BE2C (cell line): ENCODE data around the gene OR8I2.
"Not testable (repeated sequence)": the region's sequence is repeated elsewhere in the genome, so short reads cannot be mapped to it uniquely, and the experiment has no call there.

Source experiments
- DNase-seq: peaks from one replicate; pipeline ENCODE4 v3.0.0-alpha.2; 2020
- H3K27me3 ChIP-seq: fragments of 250-450 bp; sonication (Bioruptor Pico); 2 replicates; pipeline ENCODE4 v1.5.1; 2020; ENCODE audit warnings: mild to moderate bottlenecking
- H3K36me3 ChIP-seq: fragments of 250-450 bp; sonication (Bioruptor Pico); 2 replicates; pipeline ENCODE4 v1.5.1; 2020; ENCODE audit warnings: mild to moderate bottlenecking
- H3K4me1 ChIP-seq: fragments of 250-450 bp; sonication (Bioruptor Pico); 2 replicates; pipeline ENCODE4 v1.5.1; 2020
- H3K4me3 ChIP-seq: 2 replicates; pipeline ENCODE4 v1.5.1; 2011; ENCODE audit warnings: low read depth, low read length
- H3K9me3 ChIP-seq: fragments of 250-450 bp; sonication (Bioruptor Pico); 2 replicates; pipeline ENCODE4 v1.5.1; 2020
- TF ChIP-seq, protein P1 (sequence below): IDR thresholded peaks from 2 replicates; pipeline ENCODE4 v1.5.1; 2012; ENCODE audit warnings: mild to moderate bottlenecking, low read depth, low read length

The OR8I2 gene

DNA sequence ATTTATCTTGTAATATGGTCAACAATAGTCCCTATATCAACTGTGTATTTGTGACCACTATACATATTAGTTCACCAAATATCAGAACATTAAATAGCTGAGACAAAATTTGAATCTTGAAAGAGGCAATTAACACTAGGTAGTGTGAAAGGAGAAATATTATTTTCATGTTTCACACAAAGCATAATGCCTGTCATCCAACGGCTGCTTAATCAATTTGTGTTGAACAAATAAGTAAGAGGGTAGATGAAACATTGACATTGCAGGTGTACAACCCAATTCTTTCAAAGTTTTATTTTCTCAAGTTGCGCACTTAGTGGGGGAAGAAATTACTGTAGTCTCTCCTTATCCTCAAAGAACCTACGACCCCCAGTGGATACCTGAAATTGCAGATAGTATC is 3.4 kb upstream of the OR8I2 start:
- Histone ChIP-seq H3K4me3 (no peak overlapping the region), H3K4me1 (no peaks in the 10 kb centered on the region), H3K9me3 (no peaks in the 10 kb centered on the region), H3K27me3 (no peaks in the 10 kb centered on the region), H3K36me3 (no peaks in the 10 kb centered on the region)
- no peak for DNase-seq
- TF ChIP-seq, protein P1, sequence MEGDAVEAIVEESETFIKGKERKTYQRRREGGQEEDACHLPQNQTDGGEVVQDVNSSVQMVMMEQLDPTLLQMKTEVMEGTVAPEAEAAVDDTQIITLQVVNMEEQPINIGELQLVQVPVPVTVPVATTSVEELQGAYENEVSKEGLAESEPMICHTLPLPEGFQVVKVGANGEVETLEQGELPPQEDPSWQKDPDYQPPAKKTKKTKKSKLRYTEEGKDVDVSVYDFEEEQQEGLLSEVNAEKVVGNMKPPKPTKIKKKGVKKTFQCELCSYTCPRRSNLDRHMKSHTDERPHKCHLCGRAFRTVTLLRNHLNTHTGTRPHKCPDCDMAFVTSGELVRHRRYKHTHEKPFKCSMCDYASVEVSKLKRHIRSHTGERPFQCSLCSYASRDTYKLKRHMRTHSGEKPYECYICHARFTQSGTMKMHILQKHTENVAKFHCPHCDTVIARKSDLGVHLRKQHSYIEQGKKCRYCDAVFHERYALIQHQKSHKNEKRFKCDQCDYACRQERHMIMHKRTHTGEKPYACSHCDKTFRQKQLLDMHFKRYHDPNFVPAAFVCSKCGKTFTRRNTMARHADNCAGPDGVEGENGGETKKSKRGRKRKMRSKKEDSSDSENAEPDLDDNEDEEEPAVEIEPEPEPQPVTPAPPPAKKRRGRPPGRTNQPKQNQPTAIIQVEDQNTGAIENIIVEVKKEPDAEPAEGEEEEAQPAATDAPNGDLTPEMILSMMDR: no peak

DNA sequence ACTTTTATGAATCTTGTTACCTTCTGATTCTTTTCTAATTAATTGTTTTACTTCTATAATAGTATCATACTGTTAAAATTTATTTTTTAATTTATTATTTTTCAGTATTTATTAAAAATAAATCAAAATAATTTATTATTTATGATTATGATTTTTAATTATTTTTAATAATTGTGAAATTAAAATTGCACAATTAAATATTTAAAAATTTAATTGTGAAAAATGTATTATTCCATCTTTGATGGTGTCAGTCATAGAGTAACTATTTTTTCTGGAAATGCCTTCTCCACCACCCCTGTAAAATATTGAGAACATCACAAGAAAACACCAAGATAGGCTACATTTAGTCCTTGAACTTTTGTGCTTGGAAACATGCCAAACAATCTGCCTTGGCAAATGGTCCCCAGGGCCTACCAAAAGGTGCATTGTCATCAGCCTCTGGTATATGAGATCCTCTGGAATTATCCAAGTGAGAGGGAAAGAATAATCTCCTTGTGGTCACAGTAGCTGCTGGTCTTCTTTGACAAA is 10.2 kb downstream of the OR8I2 start, which contains the start of gene OR8H2:
OR8H2 (plus strand) TSS at position 478 of the 528 bp plus-strand sequence. CDS start 1,356 bp downstream, outside the sequence.
- Histone ChIP-seq H3K27me3 (no peaks in the 10 kb centered on the region), H3K9me3 (no peaks in the 10 kb centered on the region), H3K4me1 (no peaks in the 10 kb centered on the region), H3K4me3 (no peak within 1 kb of the TSS), H3K36me3 (no peaks in the 10 kb centered on the region)
- no peak for DNase-seq
- TF ChIP-seq, protein P1: no peak

DNA sequence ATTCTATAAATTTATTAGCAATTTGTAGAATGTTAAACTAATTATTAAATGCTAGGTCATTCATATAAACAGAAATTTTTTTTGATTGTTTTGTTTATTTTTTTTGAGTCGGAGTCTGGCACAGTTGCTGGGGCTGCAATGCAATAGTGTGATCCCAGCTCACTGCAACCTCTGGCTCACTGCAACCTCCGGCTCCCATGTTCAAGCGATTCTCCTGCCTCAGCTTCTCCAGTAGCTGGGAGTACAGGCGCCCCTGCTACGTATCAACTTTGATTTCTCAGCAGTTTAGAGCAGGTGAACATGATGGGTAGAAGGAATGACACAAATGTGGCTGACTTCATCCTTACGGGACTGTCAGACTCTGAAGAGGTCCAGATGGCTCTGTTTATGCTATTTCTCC is 29.0 kb downstream of the OR8I2 start, which contains the start of gene OR8H3:
OR8H3 (plus strand) TSS at position 301 of the 400 bp plus-strand sequence; CDS start at position 301, 0 bp downstream.
- Histone ChIP-seq H3K36me3 (no peaks in the 10 kb centered on the region), H3K27me3 (no peaks in the 10 kb centered on the region), H3K4me1 (no peaks in the 10 kb centered on the region), H3K9me3 (no peaks in the 10 kb centered on the region), H3K4me3 (no peak within 1 kb of the TSS)
- no peak for DNase-seq
- TF ChIP-seq, protein P1: no peak

DNA sequence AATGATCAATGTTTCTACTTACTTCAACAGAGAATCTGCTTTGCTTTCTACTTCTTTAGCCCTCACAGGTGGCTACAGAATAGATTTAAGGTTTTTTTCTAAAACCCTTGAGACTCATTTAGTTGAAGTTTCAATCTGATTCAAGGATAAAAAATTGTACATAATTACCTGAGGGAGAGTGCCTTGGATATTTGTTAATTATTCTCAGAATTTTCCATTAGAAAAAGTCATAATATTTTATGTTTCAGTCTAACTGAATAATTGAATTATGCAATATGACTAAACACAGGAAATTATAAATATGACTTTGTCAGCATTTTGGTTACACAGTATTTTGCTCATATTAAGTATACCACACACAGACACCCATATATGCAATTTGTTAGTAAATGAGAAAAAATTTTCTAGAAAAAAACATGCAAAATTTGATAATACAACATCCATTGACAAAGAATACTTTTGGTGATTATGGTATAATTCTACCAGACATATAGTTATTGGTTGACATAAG is 47.1 kb downstream of the OR8I2 start, which contains the start of gene OR8J3:
OR8J3 (minus strand) TSS at position 51 of the 511 bp plus-strand sequence. CDS start 2,483 bp downstream, outside the sequence.
- TF ChIP-seq, protein P1: no peak
- Histone ChIP-seq H3K4me3 (no peak within 1 kb of the TSS), H3K4me1 (no peaks in the 10 kb centered on the region), H3K27me3 (no peaks in the 10 kb centered on the region), H3K9me3 (no peaks in the 10 kb centered on the region), H3K36me3 (no peaks in the 10 kb centered on the region)
- no peak for DNase-seq

DNA sequence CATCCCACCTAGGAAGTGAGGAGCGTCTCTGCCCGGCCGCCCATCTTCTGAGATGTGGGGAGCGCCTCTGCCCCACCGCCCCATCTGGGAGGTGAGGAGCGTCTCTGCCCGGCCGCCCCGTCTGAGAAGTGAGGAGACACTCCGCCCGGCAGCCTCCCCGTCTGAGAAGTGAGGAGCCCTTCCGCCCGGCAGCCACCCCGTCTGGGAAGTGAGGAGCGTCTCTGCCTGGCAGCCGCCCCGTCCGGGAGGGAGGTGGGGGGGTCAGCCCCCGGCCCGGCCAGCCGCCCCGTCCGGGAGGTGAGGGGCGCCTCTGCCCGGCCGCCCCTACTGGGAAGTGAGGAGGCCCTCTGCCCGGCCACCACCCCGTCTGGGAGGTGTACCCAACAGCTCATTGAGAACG is 50.6 kb downstream of the OR8I2 start:
- not testable (repeated sequence) for H3K4me3 ChIP-seq, H3K27me3 ChIP-seq, DNase-seq, H3K36me3 ChIP-seq, H3K4me1 ChIP-seq, H3K9me3 ChIP-seq
